SK-N-SH (cell line): ENCODE results near the gene PMIS2. TPM values are rescaled to one million over a fixed set of nuclear protein-coding genes. Genes with fewer than 3 reads are reported as not detected.
A peak's percentile ranks its signal among the peaks of the same experiment; 100 is the strongest.

Source experiments
- CTCF ChIA-PET: fragments of 300-600, 350-600 bp; formaldehyde crosslinking; extraction: SDS; loops from one replicate; lab custom pipeline; 2021; lab: Yijun Ruan, JAX
- POLR2A ChIA-PET: fragments of 350-600 bp; sonication (Branson Sonifier 250); formaldehyde crosslinking; extraction: SDS; loops from one replicate; lab custom pipeline; 2020; ENCODE audit warnings: antibody characterized with exemption, inconsistent platforms; lab: Yijun Ruan, JAX
- DNase-seq: peaks from one replicate; pipeline ENCODE4 v3.0.0; 2012
- H2AFZ ChIP-seq: fragments of 200-600 bp; sonication (generic); 2 replicates; pipeline ENCODE4 v1.8.1; 2016; ENCODE audit warnings: antibody characterized with exemption, mild to moderate bottlenecking, low read depth
- H3F3A ChIP-seq: fragments of 200-600 bp; sonication (generic); replicated peaks from 2 replicates; pipeline ENCODE3; 2016; ENCODE audit warnings: antibody characterized with exemption, mild to moderate bottlenecking; ENCODE audit not compliant: insufficient read depth
- H3K27ac ChIP-seq, 2 experiments: fragments of 200-500 bp in 1 of 2; fragments of 200-600 bp in 1 of 2; sonication (Bioruptor generic) in 1 of 2; sonication (generic), shearing (Covaris generic) in 1 of 2; 2 replicates each; pipeline versions ENCODE4 v1.5.1 to v1.6.1; 2014 to 2016; ENCODE audit warnings: low read depth in 2 of 2, inconsistent platforms in 1 of 2, low read length in 1 of 2, mild to moderate bottlenecking in 1 of 2, mixed read lengths in 1 of 2
- H3K27me3 ChIP-seq: fragments of 200-600 bp; sonication (generic), shearing (Covaris generic); 2 replicates; pipeline ENCODE4 v1.6.1; 2016; ENCODE audit warnings: mixed run types; ENCODE audit not compliant: insufficient read depth
- H3K36me3 ChIP-seq, 2 experiments: fragments of 200-500 bp in 1 of 2; fragments of 200-600 bp in 1 of 2; sonication (Bioruptor generic) in 1 of 2; sonication (generic) in 1 of 2; replicated peaks in 1 of 2; 2 replicates each; pipeline versions ENCODE3 to v1.5.1; 2014 to 2016; ENCODE audit warnings: low read length in 1 of 2, mild to moderate bottlenecking in 1 of 2; ENCODE audit not compliant: insufficient read depth in 2 of 2, control insufficient read depth in 1 of 2
- H3K4me1 ChIP-seq, 2 experiments: fragments of 200-500 bp in 1 of 2; fragments of 200-600 bp in 1 of 2; sonication (Bioruptor generic) in 1 of 2; sonication (generic), shearing (Covaris generic) in 1 of 2; 2 replicates each; pipeline versions ENCODE4 v1.5.1 to v1.6.1; 2014 to 2016; ENCODE audit warnings: low read depth in 1 of 2, low read length in 1 of 2, mixed run types in 1 of 2; ENCODE audit not compliant: insufficient read depth in 2 of 2, control insufficient read depth in 1 of 2
- H3K4me2 ChIP-seq: fragments of 200-600 bp; sonication (generic), shearing (Covaris generic); 2 replicates; pipeline ENCODE4 v1.6.1; 2017; ENCODE audit warnings: mixed run types
- H3K4me3 ChIP-seq, 2 experiments: fragments of 200-500 bp in 1 of 2; fragments of 200-600 bp in 1 of 2; sonication (Bioruptor generic) in 1 of 2; sonication (generic), shearing (Covaris generic) in 1 of 2; 2 replicates each; pipeline versions ENCODE4 v1.5.1 to v1.8.1; 2014 to 2016; ENCODE audit warnings: low read depth in 2 of 2, inconsistent platforms in 1 of 2, low read length in 1 of 2, mild to moderate bottlenecking in 1 of 2, mixed read lengths in 1 of 2, moderate library complexity in 1 of 2
- H3K79me2 ChIP-seq: fragments of 200-600 bp; sonication (generic); 2 replicates; pipeline ENCODE4 v1.8.1; 2017; ENCODE audit warnings: mild to moderate bottlenecking; ENCODE audit not compliant: insufficient read depth
- H3K9ac ChIP-seq: fragments of 200-600 bp; sonication (generic); 2 replicates; pipeline ENCODE4 v1.6.1; 2017; ENCODE audit warnings: mixed run types
- H3K9me2 ChIP-seq: fragments of 200-600 bp; sonication (generic); 2 replicates; pipeline ENCODE4 v1.6.1; 2017; ENCODE audit warnings: mixed run types
- H3K9me3 ChIP-seq: fragments of 200-600 bp; sonication (generic); 2 replicates; pipeline ENCODE4 v1.6.1; 2017; ENCODE audit warnings: mixed run types, mild to moderate bottlenecking, moderate library complexity
- H4K20me1 ChIP-seq: fragments of 200-600 bp; sonication (generic); 2 replicates; pipeline ENCODE4 v1.6.1; 2017; ENCODE audit warnings: mild to moderate bottlenecking, mixed run types; ENCODE audit not compliant: insufficient read depth
- CHD2 ChIP-seq: fragments of 150-350 bp; IDR thresholded peaks from 2 replicates; pipeline ENCODE4 v1.6.1; 2018; ENCODE audit warnings: low read length; ENCODE audit not compliant: partially characterized antibody
- FOSL2 ChIP-seq: IDR thresholded peaks from 2 replicates; pipeline ENCODE4 v1.4.0; 2012; ENCODE audit warnings: low read depth, mild to moderate bottlenecking, moderate library complexity, borderline replicate concordance
- FOXJ3 ChIP-seq: sonication (generic); formaldehyde crosslinking; IDR thresholded peaks from 2 replicates; pipeline ENCODE4 v1.5.1; 2020; ENCODE audit warnings: mild to moderate bottlenecking, missing genetic modification reagents
- GATA2 ChIP-seq: sonication (generic); formaldehyde crosslinking; IDR thresholded peaks from 2 replicates; pipeline ENCODE4 v1.5.0; 2020; ENCODE audit warnings: mild to moderate bottlenecking, missing genetic modification reagents
- JUND ChIP-seq: IDR thresholded peaks from 2 replicates; pipeline ENCODE4 v1.4.0; 2012
- MXI1 ChIP-seq: IDR thresholded peaks from 2 replicates; pipeline ENCODE4 v1.6.1; 2012; ENCODE audit warnings: mild to moderate bottlenecking, low read depth, low read length, improper control_type of control experiment
- NFIC ChIP-seq: IDR thresholded peaks from 2 replicates; pipeline ENCODE4 v1.4.0; 2012; ENCODE audit warnings: borderline replicate concordance
- RAD21 ChIP-seq: IDR thresholded peaks from 2 replicates; pipeline ENCODE4 v1.6.1; 2012; ENCODE audit warnings: mild to moderate bottlenecking, low read length
- RCOR1 ChIP-seq: fragments of 150-350 bp; IDR thresholded peaks from 2 replicates; pipeline ENCODE4 v1.6.1; 2017; ENCODE audit warnings: antibody characterized with exemption, low read length
- RXRA ChIP-seq: IDR thresholded peaks from 2 replicates; pipeline ENCODE4 v1.4.0; 2012; ENCODE audit warnings: low read depth, mild to moderate bottlenecking, borderline replicate concordance
- SIN3A ChIP-seq: IDR thresholded peaks from 2 replicates; pipeline ENCODE4 v1.6.1; 2012; ENCODE audit warnings: low read depth, mild to moderate bottlenecking, low read length, moderate library complexity, borderline replicate concordance
- SMC3 ChIP-seq: IDR thresholded peaks from 2 replicates; pipeline ENCODE4 v1.6.1; 2012; ENCODE audit warnings: low read depth, low read length, improper control_type of control experiment
- TAF1 ChIP-seq: IDR thresholded peaks from 2 replicates; pipeline ENCODE4 v1.6.1; 2012; ENCODE audit warnings: low read depth, mild to moderate bottlenecking, low read length, moderate library complexity, borderline replicate concordance
- TCF12 ChIP-seq: IDR thresholded peaks from 2 replicates; pipeline ENCODE4 v1.4.0; 2012
- TEAD4 ChIP-seq: IDR thresholded peaks from 2 replicates; pipeline ENCODE4 v1.4.0; 2012; ENCODE audit warnings: mild to moderate bottlenecking, borderline replicate concordance; ENCODE audit not compliant: insufficient read depth
- YY1 ChIP-seq: IDR thresholded peaks from 2 replicates; pipeline ENCODE4 v1.4.0; 2012; ENCODE audit warnings: low read depth, mild to moderate bottlenecking
- WGBS: methylation state at CpG from one replicate; pipeline ENCODE4 v1.1.6; 2017; ENCODE audit warnings: low lambda C conversion rate; 5-methylcytosine and 5-hydroxymethylcytosine counted together
- polyA plus RNA-seq, 3 experiments: library from polyadenylated mRNA; depleted of rRNA; stranded (reverse); fragments of >200 nt; gene quantifications; 2 replicates each; pipeline ENCODE4 v1.2.3, GENCODE V29; 2012
- TF ChIP-seq, protein P1 (sequence below): IDR thresholded peaks from 2 replicates; pipeline ENCODE4 v1.4.0; 2012; ENCODE audit warnings: low read depth
- TF ChIP-seq, protein P2 (sequence below): fragments of 200-600 bp; sonication (generic); IDR thresholded peaks from 2 replicates; pipeline ENCODE4 v1.6.1; 2017; ENCODE audit warnings: antibody characterized with exemption, mild to moderate bottlenecking, moderate library complexity
- TF ChIP-seq, protein P3 (sequence below): fragments of 150-350 bp; IDR thresholded peaks from 2 replicates; pipeline ENCODE4 v1.6.1; 2017; ENCODE audit warnings: antibody characterized with exemption, low read length, low read depth, borderline replicate concordance

The PMIS2 gene
- polyA plus RNA-seq, 1 of the 3 experiments (the other 2 are of a cell fraction): not detected

- no peaks in the 10 kb centered on the region for H3K9me3 ChIP-seq
- POLR2A ChIA-PET: interaction anchor here (0.6 to 0.7 kb wide), 2 partner anchors 10 to 14 kb away, joined by 3 to 5 read pairs; no protein-coding TSS in a partner anchor
- no peak overlapping the region for H2AFZ ChIP-seq
- no peaks in the 10 kb centered on the region for H4K20me1 ChIP-seq
- H3K4me1 ChIP-seq: peaks cover 0 to 10% of the 10 kb centered on the region in 2 experiments; a peak in 1 of 4 replicates
- peak; percentile 9 for DNase-seq
- H3K4me3 ChIP-seq: no peak overlapping the region
- H3K79me2 ChIP-seq: peaks cover 3% of the 10 kb centered on the region; the same call in 1 of the 2 replicates
- H3K9me2 ChIP-seq: no peaks in the 10 kb centered on the region
- WGBS: 89% methylated on average over 1 of the region's 1 CpG
- no peaks in the 10 kb centered on the region for H3F3A ChIP-seq
- H3K4me2 ChIP-seq: peak overlapping the region; percentile 92
- no peak overlapping the region for H3K9ac ChIP-seq
- H3K27ac ChIP-seq: no peak overlapping the region
- H3K36me3 ChIP-seq: peaks cover 0 to 2% of the 10 kb centered on the region in 2 experiments
- TF ChIP-seq NFIC (no peak), TCF12 (no peak), CHD2 (no peak), RCOR1 (no peak), GATA2 (no peak), TAF1 (no peak), TEAD4 (no peak), RXRA (no peak), SMC3 (no peak), JUND (no peak), MXI1 (no peak), FOXJ3 (CRISPR knock-in tag) (no peak), SIN3A (no peak), FOSL2 (no peak), RAD21 (no peak), YY1 (no peak)
- TF ChIP-seq, protein P1, sequence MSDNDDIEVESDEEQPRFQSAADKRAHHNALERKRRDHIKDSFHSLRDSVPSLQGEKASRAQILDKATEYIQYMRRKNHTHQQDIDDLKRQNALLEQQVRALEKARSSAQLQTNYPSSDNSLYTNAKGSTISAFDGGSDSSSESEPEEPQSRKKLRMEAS: no peak
- TF ChIP-seq, protein P2, sequence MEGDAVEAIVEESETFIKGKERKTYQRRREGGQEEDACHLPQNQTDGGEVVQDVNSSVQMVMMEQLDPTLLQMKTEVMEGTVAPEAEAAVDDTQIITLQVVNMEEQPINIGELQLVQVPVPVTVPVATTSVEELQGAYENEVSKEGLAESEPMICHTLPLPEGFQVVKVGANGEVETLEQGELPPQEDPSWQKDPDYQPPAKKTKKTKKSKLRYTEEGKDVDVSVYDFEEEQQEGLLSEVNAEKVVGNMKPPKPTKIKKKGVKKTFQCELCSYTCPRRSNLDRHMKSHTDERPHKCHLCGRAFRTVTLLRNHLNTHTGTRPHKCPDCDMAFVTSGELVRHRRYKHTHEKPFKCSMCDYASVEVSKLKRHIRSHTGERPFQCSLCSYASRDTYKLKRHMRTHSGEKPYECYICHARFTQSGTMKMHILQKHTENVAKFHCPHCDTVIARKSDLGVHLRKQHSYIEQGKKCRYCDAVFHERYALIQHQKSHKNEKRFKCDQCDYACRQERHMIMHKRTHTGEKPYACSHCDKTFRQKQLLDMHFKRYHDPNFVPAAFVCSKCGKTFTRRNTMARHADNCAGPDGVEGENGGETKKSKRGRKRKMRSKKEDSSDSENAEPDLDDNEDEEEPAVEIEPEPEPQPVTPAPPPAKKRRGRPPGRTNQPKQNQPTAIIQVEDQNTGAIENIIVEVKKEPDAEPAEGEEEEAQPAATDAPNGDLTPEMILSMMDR: no peak
- TF ChIP-seq, protein P3, sequence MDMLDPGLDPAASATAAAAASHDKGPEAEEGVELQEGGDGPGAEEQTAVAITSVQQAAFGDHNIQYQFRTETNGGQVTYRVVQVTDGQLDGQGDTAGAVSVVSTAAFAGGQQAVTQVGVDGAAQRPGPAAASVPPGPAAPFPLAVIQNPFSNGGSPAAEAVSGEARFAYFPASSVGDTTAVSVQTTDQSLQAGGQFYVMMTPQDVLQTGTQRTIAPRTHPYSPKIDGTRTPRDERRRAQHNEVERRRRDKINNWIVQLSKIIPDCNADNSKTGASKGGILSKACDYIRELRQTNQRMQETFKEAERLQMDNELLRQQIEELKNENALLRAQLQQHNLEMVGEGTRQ: no peak
- CTCF ChIA-PET: interaction anchor here (0.9 to 4.1 kb wide), 3 partner anchors 21 to 65 kb away, joined by 3 to 13 read pairs (median 5); no protein-coding TSS in a partner anchor
- no peaks in the 10 kb centered on the region for H3K27me3 ChIP-seq
Observed at GRCh38 chr19:35613574-35613973, 27.6 kb downstream of the PMIS2 start.
